Body of pancreas (tissue), 4 donors: ENCODE data around the gene FRMD4B. TPM values are rescaled to one million over a fixed set of nuclear protein-coding genes. Genes with fewer than 3 reads are reported as not detected.

Experiments used
- ATAC-seq: fragments of 150-250 bp; one replicate; pipeline ENCODE4 v1.9.1; 2016
- DNase-seq, 4 donors: peaks; one replicate each; pipeline ENCODE4 v3.0.0-alpha.2; 2019
- H3K27ac ChIP-seq, 4 donors: fragments of 200-600 bp; sonication (generic); 1 replicate in 3 of 4; 2 replicates in 1 of 4; pipeline versions ENCODE4 v1.5.1 to v1.6.1; 2016 to 2019; ENCODE audit warnings: mild to moderate bottlenecking in 1 of 4, mixed read lengths in 1 of 4, moderate library complexity in 1 of 4
- H3K27me3 ChIP-seq, 2 donors: fragments of 200-600 bp; sonication (generic); one replicate each; pipeline ENCODE4 v1.6.0; 2016; ENCODE audit warnings: mild to moderate bottlenecking in 1 of 2
- H3K36me3 ChIP-seq, 2 donors: fragments of 200-600 bp; sonication (generic); replicated peaks in 1 of 2; 2 replicates each; pipeline ENCODE4 v1.5.1; 2016; ENCODE audit warnings: low read depth in 2 of 2; ENCODE audit not compliant: insufficient read depth in 1 of 2
- H3K4me1 ChIP-seq: fragments of 200-600 bp; sonication (generic); one replicate; pipeline ENCODE4 v1.6.0; 2016
- H3K4me3 ChIP-seq, 2 donors: fragments of 200-600 bp; sonication (generic); 1 replicate in 1 of 2; 2 replicates in 1 of 2; pipeline ENCODE4 v1.5.1; 2016 to 2019
- H3K9me3 ChIP-seq, 3 donors: fragments of 200-600 bp; sonication (generic); 1 replicate in 2 of 3; 2 replicates in 1 of 3; pipeline ENCODE4 v1.5.1; 2016
- CTCF ChIP-seq, 7 experiments: fragments of 450-650 bp in 4 of 7; fragments of 200-600 bp in 3 of 7; sonication (generic) in 3 of 7; IDR thresholded peaks; one replicate each; pipeline ENCODE4 v1.5.1; 2016 to 2019; ENCODE audit warnings: antibody characterized with exemption in 7 of 7
- POLR2A ChIP-seq, 3 donors: fragments of 450-650 bp; IDR thresholded peaks; one replicate each; pipeline ENCODE4 v1.6.1; 2016; ENCODE audit warnings: antibody characterized with exemption in 3 of 3, mild to moderate bottlenecking in 2 of 3
- WGBS, 2 donors: methylation state at CpG; one replicate each; pipeline ENCODE4 v1.1.5; 2017; 5-methylcytosine and 5-hydroxymethylcytosine counted together
- intact Hi-C: fragments of 100-400 bp; cut with DNase I; formaldehyde crosslinking; loops from one replicate; pipeline ENCODE4 v1.15.1; 2023
- total RNA-seq, 2 donors: library from RNA; depleted of rRNA; stranded (reverse); fragments of >200 nt; gene quantifications; one replicate each; pipeline ENCODE4 v1.1.0, GENCODE V29; 2016

The FRMD4B gene
- total RNA-seq, 2 donors from 2014 or later = 7.3 to 14.3 TPM

- WGBS, 2 donors = 50 to 55% methylated on average over 5 of the region's 5 CpGs
- no peak for TF ChIP-seq POLR2A (IDR thresholded peaks at IDR 0.05)
- TF ChIP-seq CTCF (IDR thresholded peaks at IDR 0.05) = no peak
- Histone ChIP-seq H3K27me3 (no peaks in the 10 kb centered on the region), H3K4me1 (peaks cover 11% of the 10 kb centered on the region), H3K27ac (peak overlapping the region in 2 of 4 donors; percentile 26 to 31), H3K4me3 (no peak overlapping the region), H3K9me3 (no peaks in the 10 kb centered on the region), H3K36me3 (no peaks in the 10 kb centered on the region)
- ATAC-seq = no peak
- intact Hi-C loops = no loop called here
- no peak for DNase-seq
These were observed 182.1 kb downstream of the FRMD4B start for GRCh38 chr3:69203631-69204314.

GRCh38 chr3:69201658-69202057, 184.2 kb downstream of the FRMD4B start:
- Histone ChIP-seq H3K36me3 (no peaks in the 10 kb centered on the region), H3K4me3 (no peak overlapping the region), H3K27me3 (no peaks in the 10 kb centered on the region), H3K9me3 (no peaks in the 10 kb centered on the region), H3K27ac (peak overlapping the region in 1 of 4 donors; percentile 7), H3K4me1 (peaks cover 11% of the 10 kb centered on the region)
- intact Hi-C loops = no loop called here
- TF ChIP-seq POLR2A (IDR thresholded peaks at IDR 0.05) = no peak
- TF ChIP-seq CTCF (IDR thresholded peaks at IDR 0.05) = no peak
- DNase-seq = no peak
- WGBS, 2 donors = 69 to 76% methylated on average over 10 of the region's 10 CpGs
- ATAC-seq = no peak

- DNase-seq = peak; percentile 46 to 77 (median 71)
- whole genome bisulfite sequencing, 2 donors = 12 to 20% methylated on average over 10 of the region's 10 CpGs
- TF ChIP-seq CTCF (IDR thresholded peaks at IDR 0.05) = no peak
- peak in 2 of 3 donors; percentile 54 to 63 for TF ChIP-seq POLR2A (IDR thresholded peaks at IDR 0.05)
- Histone ChIP-seq H3K4me3 (peak overlapping the region in 1 of 2 donors; percentile 10), H3K27ac (peak overlapping the region; percentile 74 to 81 (median 80)), H3K4me1 (peaks cover 11% of the 10 kb centered on the region), H3K27me3 (no peaks in the 10 kb centered on the region), H3K36me3 (no peaks in the 10 kb centered on the region), H3K9me3 (no peaks in the 10 kb centered on the region)
- ATAC-seq = peak; percentile 86
- intact Hi-C loops = no loop called here
These were observed 185.4 kb downstream of the FRMD4B start for GRCh38 chr3:69200384-69201068.

- intact Hi-C loops = no loop called here
- Histone ChIP-seq H3K27me3 (no peaks in the 10 kb centered on the region), H3K4me1 (peaks cover 11% of the 10 kb centered on the region), H3K27ac (peak overlapping the region; percentile 74 to 81 (median 80)), H3K4me3 (peak overlapping the region in 1 of 2 donors; percentile 10), H3K36me3 (peaks cover 0 to under 1% of the 10 kb centered on the region in 2 donors), H3K9me3 (no peaks in the 10 kb centered on the region)
- TF ChIP-seq CTCF (IDR thresholded peaks at IDR 0.05) (no peak), POLR2A (IDR thresholded peaks at IDR 0.05) (no peak)
- 29 to 32% methylated on average over 6 of the region's 6 CpGs for WGBS, 2 donors
- no peak for ATAC-seq
- no peak for DNase-seq
These were observed 185.9 kb downstream of the FRMD4B start for GRCh38 chr3:69199942-69200341.
